NCI-H2171 (cell line): Measurements from ENCODE around the gene PAK2.
"Not testable (repeated sequence)": the region's sequence is repeated elsewhere in the genome, so short reads cannot be mapped to it uniquely, and the experiment has no call there.

Source experiments
- DNase-seq: peaks from one replicate; lab custom pipeline; 2025; lab: John Stamatoyannopoulos, UW

The PAK2 gene

DNA sequence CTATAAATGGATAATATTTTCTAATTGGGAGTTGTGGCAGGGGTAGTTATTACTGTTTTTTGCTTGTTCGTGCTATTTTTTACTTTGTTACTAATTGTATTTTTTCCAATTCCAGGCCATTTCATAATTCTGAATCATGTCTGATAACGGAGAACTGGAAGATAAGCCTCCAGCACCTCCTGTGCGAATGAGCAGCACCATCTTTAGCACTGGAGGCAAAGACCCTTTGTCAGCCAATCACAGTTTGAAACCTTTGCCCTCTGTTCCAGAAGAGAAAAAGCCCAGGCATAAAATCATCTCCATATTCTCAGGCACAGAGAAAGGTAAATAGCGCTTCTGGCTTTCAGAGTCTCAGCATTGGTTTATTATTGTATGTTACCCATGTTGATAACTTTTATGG lies 42.9 kb downstream of the PAK2 start:
- no peak for DNase-seq

- DNase-seq: no peak
These were observed 48.9 kb downstream of the PAK2 start for GRCh38 chr3:196788528-196788927.

DNA sequence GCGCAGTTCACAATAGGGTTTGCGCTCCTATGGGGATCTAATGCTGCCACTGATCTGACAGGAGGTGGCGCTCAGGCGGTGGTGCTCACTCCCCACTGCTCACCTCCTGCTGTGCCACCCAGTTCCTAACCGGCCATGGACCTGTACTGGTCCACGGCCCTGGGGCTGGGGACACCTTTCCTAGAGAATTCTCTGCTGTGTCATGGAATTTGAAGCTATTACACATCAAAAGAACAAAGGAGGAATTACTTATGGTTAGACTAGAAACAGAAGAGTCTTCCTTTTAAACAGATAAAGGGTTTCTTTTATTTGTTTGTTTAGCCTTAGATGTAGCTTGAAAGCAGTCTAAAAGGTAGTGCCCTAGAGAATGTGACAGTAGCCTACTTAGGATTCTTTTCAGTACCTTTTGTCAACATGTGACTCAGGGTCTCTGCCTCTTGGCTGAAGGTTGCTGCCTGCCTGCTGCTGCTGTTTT lies 50.3 kb downstream of the PAK2 start:
- DNase-seq: no peak

GRCh38 chr3:196790636-196791035 lies 51.0 kb downstream of the PAK2 start:
- DNase-seq: no peak

GRCh38 chr3:196792771-196793170 lies 53.1 kb downstream of the PAK2 start:
- no peak for DNase-seq

- no peak for DNase-seq
These were observed 53.6 kb downstream of the PAK2 start for GRCh38 chr3:196793246-196793645.

DNA sequence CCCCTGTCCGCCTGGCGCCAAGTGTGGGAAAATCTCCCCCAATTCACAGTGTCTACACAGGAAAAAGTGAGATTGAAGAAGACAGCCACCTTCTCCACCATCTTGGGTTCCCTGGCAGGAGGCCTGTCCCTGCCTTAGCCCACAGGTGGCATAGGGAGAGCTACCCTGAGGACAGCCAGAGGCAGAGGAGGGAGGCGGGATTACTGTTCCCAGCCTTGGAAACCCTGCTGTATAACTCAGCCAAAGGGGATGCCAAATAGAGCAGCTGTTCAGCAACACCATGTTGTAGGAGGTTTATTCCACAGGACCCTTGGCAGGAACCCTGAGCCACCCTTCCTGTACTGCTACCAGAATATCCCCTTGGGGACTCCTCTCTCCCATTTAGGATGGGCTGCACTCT lies 54.8 kb downstream of the PAK2 start:
- no peak for DNase-seq

DNA sequence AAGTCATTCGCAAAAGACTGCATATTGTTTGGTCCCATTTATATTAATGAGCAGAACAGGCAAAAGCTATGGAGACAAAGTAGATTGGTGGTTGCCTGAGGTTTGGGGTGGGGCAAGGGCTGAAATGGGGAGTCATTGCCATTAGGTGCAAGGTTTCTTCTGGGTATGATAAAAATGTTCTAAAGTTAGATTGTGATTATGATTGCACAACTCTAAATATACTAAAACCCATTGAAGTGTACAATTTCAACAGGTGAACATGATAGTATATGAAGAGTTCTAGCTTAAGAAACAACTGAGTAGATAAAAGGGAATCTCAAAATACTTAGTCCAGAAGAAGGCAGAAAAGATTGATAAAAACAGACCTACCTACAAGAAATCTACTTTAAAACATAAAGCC lies 56.7 kb downstream of the PAK2 start:
- no peak for DNase-seq

DNA sequence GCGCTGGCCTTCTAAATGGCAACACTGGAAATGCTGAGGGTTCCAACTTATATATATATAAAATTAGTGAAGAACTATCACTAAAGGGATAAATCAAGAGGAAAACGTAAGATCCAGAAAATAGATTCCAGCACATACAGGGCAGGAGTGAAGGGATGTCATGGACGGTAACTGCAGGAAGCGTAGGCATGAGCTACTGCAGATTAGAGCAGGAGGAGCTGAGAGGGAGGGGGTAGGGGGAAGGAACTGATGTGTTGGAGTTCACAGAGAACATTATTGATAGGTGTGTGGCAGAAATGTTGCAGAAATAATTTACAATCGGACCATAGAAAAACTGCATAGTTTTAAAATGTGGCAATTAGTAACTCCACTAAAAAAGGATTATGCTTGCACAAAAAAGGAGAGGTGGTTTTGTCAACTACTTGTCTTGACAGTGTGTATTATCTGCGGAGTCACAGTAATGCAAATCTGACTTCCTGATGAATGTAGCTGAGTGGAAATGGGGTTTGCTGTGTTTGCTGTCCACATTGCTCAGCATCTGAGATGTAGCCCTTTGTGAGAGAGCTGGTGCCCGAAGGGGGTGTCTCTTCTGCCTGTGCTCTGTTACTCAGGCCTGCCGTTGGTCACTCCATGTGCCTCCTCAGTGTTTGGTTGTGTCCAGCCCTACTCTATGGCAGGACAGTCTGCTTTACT lies 61.2 kb downstream of the PAK2 start:
- DNase-seq: no peak

DNA sequence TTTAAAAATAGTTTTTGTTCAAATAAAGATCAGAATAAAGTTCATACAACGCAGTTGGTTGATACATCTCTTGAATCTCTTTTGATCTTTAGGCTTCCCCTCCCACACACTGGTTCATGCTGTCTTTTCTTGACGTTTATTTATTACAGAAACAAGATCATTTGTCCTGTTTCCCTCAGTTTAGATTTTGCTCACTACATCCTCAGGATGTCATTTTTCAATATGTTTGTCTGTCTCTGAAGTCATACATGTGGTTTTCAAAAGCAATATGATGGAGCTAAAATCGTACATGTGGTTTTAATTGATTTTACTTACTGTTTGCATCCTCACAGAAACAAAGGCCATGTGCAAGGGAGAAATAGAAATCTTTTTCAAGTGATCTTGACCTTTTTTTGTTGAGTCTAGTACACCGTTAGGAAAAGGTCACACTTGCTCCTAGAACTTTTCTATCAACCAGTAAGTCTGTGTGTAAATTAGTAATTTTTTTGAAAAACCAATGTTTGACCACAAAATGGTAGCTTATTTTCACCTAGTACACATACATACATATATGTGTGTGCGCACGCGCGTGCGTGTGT lies 64.3 kb downstream of the PAK2 start:
- DNase-seq: no peak

GRCh38 chr3:196804773-196805172 lies 65.1 kb downstream of the PAK2 start:
- no peak for DNase-seq

DNA sequence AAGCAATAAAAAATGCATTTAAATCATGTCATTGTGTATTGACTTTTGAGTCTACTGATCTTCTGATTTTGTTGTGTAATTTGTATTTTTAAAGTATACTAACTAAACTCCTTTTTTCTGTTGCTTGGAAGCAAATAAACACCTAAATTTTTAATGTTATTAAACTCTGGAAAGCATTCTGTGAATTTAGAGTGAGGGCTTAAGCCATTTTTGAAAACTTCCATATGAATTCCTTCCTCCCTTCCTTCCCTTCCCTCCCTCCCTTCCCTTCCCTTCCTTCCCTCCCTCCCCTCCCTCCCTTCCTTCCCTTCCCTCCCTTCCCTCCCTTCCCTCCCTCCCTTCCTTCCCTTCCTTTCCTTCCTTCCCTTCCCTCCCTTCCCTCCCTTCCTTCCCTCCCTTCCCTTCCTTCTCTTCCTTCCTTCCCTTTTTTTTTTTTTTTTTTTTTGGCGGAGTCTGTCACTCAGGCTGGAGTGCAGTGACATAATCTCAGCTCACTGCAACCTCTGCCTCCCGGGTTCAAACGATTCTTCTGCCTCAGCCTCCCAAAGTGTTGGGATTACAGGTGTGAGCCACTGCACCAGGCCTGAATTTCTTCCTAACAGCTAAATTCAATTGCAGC lies 71.4 kb downstream of the PAK2 start:
- DNase-seq: no peak

DNA sequence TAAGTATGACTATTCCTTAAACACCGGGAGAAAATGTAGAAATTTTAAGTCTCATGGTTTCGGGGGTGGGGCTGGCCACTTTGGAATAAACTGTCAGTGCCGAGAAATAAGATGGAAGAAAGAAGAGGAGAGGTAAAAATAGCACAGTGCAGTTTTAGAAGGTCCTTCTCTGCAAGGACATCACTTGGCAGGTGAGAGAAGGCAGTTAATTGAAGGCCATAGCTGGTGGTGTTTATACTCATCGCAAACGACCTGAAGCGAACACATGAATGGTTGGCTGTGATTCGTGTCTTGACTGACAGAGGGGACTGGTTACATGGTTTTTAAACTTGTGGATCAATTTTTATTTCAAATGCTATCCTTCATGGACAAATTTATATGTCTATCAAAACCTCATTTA lies 73.2 kb downstream of the PAK2 start:
- DNase-seq: no peak

- no peak for DNase-seq
These were observed 74.2 kb downstream of the PAK2 start for GRCh38 chr3:196813903-196814302.

DNA sequence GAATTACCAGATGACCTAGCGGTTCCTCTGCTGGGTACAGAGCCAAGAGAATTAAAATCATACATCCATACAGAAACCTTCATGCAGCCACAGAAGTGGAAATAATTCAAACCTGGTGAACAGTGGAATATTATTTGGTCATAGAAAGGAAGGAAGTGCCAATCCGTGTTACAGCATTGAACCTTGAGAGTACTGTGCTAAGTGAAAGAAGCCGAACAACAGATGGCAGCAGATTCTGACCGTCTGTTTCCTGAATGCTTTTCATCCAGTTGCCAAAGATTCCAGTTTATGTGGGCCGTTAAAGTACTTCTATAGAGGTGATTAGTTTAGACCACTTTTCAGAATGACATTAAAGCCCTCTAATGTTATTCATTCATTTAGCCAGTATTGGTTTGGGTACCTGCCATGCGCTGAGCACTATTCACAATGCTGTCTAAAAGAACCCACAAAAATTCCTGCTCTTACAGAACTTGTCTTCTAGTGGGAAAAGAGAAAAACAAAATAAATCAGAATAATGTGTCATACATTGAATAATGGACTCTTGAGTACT lies 82.2 kb downstream of the PAK2 start:
- DNase-seq: no peak

DNA sequence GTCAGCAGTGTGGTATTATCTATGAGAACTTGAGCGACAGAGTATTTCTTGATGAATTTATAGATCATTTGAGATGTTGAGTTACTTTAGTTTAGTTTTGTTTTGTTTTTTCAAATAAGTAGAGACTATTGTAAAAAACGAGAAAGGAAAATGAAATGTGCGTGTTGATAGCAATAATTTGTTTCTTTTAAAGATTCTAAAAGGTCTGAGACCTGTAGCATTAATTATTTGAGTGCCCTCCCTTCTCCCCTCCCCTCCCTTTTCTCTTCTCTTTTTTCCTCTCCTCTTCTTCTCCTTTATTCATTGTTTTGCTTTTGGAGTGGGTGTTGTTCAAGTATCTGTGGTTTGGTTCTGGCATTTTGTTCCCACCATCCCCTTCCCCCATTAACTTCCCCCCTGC lies 90.0 kb downstream of the PAK2 start:
- not testable (repeated sequence) for DNase-seq

DNA sequence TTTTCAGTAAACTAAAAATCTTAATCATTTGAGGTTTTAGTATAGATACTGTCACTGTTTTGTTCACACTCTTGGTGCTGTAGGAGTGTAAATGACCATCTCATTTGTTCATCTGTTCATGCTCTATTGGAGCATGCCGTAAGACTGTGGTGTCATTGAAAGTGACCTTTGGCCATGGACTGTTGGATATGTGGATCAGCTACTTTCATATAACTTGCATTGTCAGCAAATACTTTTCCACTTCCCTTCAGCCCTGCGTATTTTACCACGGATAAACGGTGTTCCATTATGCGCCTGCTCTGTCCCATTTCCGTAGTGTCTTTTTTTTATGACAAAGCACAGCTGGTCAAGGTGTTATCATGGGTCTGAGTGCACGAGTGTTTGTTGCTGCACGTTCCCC lies 95.4 kb downstream of the PAK2 start:
- DNase-seq: no peak

DNA sequence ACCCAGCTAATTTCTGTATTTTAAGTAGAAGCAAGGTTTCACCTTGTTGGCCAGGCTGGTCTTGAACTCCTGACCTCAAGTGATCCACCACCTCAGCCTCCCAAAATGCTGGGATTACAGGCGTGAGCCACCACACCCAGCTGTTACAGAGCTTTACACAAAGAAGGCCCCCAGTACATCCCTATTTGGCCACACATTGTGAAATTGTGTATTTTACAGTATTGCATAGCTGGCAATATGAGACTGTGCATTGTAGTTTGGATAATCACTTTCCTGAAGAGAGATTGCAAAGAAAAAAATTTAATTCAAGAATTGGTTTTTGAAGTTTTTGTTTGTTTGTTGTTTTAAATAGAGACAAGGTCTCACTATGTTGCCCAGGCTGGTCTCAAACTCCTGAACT lies 97.0 kb downstream of the PAK2 start:
- DNase-seq: not testable (repeated sequence)

GRCh38 chr3:196837819-196838420 lies 98.3 kb downstream of the PAK2 start:
- no peak for DNase-seq

- DNase-seq: not testable (repeated sequence)
These were observed 99.7 kb downstream of the PAK2 start for GRCh38 chr3:196839351-196839750.

DNA sequence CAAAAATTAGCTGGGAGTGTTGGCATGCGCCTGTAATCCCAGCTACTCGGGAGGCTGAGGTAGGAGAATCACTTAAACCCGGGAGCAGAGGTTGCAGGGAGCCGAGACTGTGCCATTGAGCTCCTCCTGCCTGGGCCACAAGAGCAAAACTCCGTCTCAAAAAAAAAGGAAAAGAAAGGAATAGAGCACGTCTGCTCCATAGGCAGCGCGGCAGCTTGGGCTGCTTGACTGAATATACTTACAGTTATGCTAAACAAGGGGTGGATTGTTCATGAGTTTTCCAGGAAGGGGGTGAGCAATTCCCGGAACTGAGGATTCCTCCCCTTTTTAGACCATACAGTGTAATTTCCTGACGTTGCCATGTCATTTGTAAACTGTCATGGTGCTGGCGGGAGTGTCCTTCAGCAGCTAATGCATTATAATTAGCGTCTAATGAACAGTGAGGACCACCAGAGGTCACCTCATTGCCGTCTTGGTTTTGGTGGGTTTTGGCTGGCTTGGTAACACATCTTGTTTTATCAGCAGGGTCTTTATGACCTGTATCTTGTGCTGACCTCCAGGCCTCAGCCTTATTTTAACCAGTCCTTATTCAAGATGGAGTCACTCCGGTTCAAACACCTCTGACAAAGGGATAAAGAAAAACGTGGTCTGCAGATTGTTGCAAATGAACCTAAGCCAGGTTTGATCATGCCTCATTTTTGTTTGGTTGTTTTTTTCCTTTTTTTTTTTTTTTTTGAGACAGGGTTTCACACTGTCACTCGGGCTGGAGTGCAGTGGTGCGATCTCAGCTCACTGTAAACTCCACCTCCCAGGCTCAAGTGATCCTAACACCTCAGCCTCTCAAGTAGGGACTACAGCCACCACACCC lies 103.1 kb downstream of the PAK2 start:
- DNase-seq: no peak
